Thyroid gland (tissue), 4 donors: ENCODE data around the gene IFI16.

Source experiments
- CTCF ChIP-seq, 6 experiments: fragments of 200-600 bp in 3 of 6; fragments of 450-650 bp in 3 of 6; sonication (generic) in 3 of 6; IDR thresholded peaks; one replicate each; pipeline ENCODE4 v1.5.1; 2016 to 2019; ENCODE audit warnings: antibody characterized with exemption in 6 of 6, mild to moderate bottlenecking in 2 of 6, inconsistent platforms in 1 of 6, moderate library complexity in 1 of 6
- POLR2A ChIP-seq, 2 donors: fragments of 450-650 bp; IDR thresholded peaks; one replicate each; pipeline ENCODE4 v1.6.1; 2017; ENCODE audit warnings: antibody characterized with exemption in 2 of 2, mild to moderate bottlenecking in 2 of 2, moderate library complexity in 1 of 2

- TF ChIP-seq CTCF (IDR thresholded peaks at IDR 0.05) (no peak), POLR2A (IDR thresholded peaks at IDR 0.05) (no peak)
Measured at GRCh38 chr1:159084867-159085266, 75.2 kb downstream of the IFI16 start.
